ENCODE results near the gene PLAC8.
"Not testable (repeated sequence)": the region's sequence is repeated elsewhere in the genome, so short reads cannot be mapped to it uniquely, and the experiment has no call there.

- TF ChIP-seq POLR2A (IDR thresholded peaks at IDR 0.05; ENCODE audit: low read depth); CTCF (IDR thresholded peaks at IDR 0.05); EP300 (IDR thresholded peaks at IDR 0.05); POLR2AphosphoS5 (IDR thresholded peaks at IDR 0.05): not testable (repeated sequence)
These were observed 65.7 kb downstream of the PLAC8 start for GRCh38 chr4:83048781-83049180.

Data from esophagus muscularis mucosa (tissue), 4 donors.